ENCODE data around the gene TCF19.
"Not testable (repeated sequence)": the region's sequence is repeated elsewhere in the genome, so short reads cannot be mapped to it uniquely, and the experiment has no call there.

The TCF19 gene

DNA sequence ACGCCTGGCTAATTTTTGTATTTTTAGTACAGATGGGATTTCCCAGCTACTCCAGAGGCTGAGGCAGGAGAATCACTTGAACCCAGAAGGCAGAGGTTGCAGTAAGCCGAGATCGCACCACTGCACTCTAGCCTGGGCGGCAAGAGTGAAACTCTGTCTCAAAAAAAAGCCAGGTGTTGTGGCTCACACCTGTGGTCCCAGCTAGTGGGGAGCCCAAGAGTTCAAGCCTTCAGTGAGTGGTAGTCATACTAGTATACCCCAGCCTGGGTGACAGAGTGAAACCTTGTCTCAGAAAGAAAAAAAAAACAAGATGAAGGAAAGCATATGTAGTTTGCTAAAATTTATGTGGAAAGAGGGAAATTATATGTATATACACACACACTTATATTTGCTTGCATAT, 32.1 kb downstream of the TCF19 start:
- Histone ChIP-seq H3K36me3 (ENCODE audit: control insufficient read depth in 2 of 2, insufficient read depth in 1 of 2, low read length in 2 of 2) (no peaks in the 10 kb centered on the region), H3K4me3 (ENCODE audit: low read depth, low read length) (no peak overlapping the region), H3K9me3 (ENCODE audit: control insufficient read depth, insufficient read depth, low read depth, low read length) (no peaks in the 10 kb centered on the region), H3K27ac (ENCODE audit: extremely low read depth, low read depth, low read length) (no peak overlapping the region), H3K4me1 (ENCODE audit: control insufficient read depth, insufficient read depth, low read length) (peaks cover 3% of the 10 kb centered on the region; the same call in 1 of the 2 replicates)
- ChIA-PET CTCF (interaction anchor here (0.6 to 9.7 kb wide), 3 partner anchors 53 to 108 kb away, joined by 3 to 100 read pairs (median 3); no protein-coding TSS in a partner anchor), POLR2A (no interaction called here)
- TF ChIP-seq ZNF138 (tag by site-specific recombination; IDR thresholded peaks at IDR 0.05; ENCODE audit: borderline replicate concordance): no peak
- TF ChIP-seq ZBTB20 (tag by site-specific recombination; IDR thresholded peaks at IDR 0.05): no peak
- TF ChIP-seq OVOL3 (tag by site-specific recombination; IDR thresholded peaks at IDR 0.05): no peak
- TF ChIP-seq, protein P1, sequence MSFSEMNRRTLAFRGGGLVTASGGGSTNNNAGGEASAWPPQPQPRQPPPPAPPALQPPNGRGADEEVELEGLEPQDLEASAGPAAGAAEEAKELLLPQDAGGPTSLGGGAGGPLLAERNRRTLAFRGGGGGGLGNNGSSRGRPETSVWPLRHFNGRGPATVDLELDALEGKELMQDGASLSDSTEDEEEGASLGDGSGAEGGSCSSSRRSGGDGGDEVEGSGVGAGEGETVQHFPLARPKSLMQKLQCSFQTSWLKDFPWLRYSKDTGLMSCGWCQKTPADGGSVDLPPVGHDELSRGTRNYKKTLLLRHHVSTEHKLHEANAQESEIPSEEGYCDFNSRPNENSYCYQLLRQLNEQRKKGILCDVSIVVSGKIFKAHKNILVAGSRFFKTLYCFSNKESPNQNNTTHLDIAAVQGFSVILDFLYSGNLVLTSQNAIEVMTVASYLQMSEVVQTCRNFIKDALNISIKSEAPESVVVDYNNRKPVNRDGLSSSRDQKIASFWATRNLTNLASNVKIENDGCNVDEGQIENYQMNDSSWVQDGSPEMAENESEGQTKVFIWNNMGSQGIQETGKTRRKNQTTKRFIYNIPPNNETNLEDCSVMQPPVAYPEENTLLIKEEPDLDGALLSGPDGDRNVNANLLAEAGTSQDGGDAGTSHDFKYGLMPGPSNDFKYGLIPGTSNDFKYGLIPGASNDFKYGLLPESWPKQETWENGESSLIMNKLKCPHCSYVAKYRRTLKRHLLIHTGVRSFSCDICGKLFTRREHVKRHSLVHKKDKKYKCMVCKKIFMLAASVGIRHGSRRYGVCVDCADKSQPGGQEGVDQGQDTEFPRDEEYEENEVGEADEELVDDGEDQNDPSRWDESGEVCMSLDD (tag by site-specific recombination; IDR thresholded peaks at IDR 0.05): no peak
- TF ChIP-seq HOXD13 (CRISPR knock-in tag; IDR thresholded peaks at IDR 0.05; ENCODE audit: borderline replicate concordance): no peak
- TF ChIP-seq, protein P2, sequence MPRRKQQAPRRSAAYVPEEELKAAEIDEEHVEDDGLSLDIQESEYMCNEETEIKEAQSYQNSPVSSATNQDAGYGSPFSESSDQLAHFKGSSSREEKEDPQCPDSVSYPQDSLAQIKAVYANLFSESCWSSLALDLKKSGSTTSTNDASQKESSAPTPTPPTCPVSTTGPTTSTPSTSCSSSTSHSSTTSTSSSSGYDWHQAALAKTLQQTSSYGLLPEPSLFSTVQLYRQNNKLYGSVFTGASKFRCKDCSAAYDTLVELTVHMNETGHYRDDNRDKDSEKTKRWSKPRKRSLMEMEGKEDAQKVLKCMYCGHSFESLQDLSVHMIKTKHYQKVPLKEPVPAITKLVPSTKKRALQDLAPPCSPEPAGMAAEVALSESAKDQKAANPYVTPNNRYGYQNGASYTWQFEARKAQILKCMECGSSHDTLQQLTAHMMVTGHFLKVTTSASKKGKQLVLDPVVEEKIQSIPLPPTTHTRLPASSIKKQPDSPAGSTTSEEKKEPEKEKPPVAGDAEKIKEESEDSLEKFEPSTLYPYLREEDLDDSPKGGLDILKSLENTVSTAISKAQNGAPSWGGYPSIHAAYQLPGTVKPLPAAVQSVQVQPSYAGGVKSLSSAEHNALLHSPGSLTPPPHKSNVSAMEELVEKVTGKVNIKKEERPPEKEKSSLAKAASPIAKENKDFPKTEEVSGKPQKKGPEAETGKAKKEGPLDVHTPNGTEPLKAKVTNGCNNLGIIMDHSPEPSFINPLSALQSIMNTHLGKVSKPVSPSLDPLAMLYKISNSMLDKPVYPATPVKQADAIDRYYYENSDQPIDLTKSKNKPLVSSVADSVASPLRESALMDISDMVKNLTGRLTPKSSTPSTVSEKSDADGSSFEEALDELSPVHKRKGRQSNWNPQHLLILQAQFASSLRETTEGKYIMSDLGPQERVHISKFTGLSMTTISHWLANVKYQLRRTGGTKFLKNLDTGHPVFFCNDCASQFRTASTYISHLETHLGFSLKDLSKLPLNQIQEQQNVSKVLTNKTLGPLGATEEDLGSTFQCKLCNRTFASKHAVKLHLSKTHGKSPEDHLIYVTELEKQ (tag by site-specific recombination; IDR thresholded peaks at IDR 0.05; ENCODE audit: borderline replicate concordance): no peak
- TF ChIP-seq, protein P3, sequence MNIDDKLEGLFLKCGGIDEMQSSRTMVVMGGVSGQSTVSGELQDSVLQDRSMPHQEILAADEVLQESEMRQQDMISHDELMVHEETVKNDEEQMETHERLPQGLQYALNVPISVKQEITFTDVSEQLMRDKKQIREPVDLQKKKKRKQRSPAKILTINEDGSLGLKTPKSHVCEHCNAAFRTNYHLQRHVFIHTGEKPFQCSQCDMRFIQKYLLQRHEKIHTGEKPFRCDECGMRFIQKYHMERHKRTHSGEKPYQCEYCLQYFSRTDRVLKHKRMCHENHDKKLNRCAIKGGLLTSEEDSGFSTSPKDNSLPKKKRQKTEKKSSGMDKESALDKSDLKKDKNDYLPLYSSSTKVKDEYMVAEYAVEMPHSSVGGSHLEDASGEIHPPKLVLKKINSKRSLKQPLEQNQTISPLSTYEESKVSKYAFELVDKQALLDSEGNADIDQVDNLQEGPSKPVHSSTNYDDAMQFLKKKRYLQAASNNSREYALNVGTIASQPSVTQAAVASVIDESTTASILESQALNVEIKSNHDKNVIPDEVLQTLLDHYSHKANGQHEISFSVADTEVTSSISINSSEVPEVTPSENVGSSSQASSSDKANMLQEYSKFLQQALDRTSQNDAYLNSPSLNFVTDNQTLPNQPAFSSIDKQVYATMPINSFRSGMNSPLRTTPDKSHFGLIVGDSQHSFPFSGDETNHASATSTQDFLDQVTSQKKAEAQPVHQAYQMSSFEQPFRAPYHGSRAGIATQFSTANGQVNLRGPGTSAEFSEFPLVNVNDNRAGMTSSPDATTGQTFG (tag by site-specific recombination; IDR thresholded peaks at IDR 0.05; ENCODE audit: borderline replicate concordance): no peak
- TF ChIP-seq, protein P4, sequence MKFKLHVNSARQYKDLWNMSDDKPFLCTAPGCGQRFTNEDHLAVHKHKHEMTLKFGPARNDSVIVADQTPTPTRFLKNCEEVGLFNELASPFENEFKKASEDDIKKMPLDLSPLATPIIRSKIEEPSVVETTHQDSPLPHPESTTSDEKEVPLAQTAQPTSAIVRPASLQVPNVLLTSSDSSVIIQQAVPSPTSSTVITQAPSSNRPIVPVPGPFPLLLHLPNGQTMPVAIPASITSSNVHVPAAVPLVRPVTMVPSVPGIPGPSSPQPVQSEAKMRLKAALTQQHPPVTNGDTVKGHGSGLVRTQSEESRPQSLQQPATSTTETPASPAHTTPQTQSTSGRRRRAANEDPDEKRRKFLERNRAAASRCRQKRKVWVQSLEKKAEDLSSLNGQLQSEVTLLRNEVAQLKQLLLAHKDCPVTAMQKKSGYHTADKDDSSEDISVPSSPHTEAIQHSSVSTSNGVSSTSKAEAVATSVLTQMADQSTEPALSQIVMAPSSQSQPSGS (tag by site-specific recombination; IDR thresholded peaks at IDR 0.05; ENCODE audit: low read depth): no peak
- TF ChIP-seq ZNF76 (tag by site-specific recombination; IDR thresholded peaks at IDR 0.05; ENCODE audit: borderline replicate concordance, low read depth): no peak
- no peak for TF ChIP-seq ZNF830 (tag by site-specific recombination; IDR thresholded peaks at IDR 0.05; ENCODE audit: low read depth)

DNA sequence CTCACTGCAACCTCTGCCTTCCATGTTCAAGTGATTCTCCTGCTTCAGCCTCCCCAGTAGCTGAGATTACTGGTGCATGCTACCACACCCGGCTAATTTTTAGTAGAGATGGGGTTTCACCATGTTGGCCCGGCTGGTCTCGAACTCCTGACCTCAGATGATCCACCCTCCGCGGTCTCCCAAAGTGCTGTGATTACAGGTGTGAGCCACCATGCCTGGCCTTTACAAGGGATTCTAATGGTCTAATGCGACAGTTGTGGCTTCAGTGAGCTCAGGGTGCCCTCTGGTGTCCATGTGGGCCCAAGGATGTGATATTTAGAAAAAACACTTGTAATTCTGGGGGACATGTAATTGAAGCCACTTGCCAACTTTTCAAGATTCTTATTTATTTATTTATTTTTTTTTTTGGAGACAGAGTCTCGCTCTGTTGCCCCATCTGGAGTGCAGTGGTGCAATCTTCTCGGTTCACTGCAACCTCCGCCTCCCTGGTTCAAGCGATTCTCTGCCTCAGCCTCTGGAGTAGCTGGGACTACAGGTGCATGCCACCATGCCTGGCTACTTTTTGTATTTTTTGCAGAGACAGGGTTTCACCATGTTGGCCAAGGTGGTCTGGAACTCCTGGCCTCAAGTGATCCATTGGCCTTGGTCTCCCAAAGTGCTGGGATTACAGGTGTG, 34.2 kb downstream of the TCF19 start:
- POLR2A ChIA-PET: interaction anchor here (0.7 to 1.0 kb wide), 3 partner anchors 24 to 279 kb away, joined by 3 to 4 read pairs (median 4); partner anchors contain the start of gene VARS2
- not testable (repeated sequence) for H3K9me3 ChIP-seq (ENCODE audit: control insufficient read depth, insufficient read depth, low read depth, low read length); H3K4me1 ChIP-seq (ENCODE audit: control insufficient read depth, insufficient read depth, low read length); H3K27ac ChIP-seq (ENCODE audit: extremely low read depth, low read depth, low read length); H3K36me3 ChIP-seq (ENCODE audit: control insufficient read depth in 2 of 2, insufficient read depth in 1 of 2, low read length in 2 of 2); H3K4me3 ChIP-seq (ENCODE audit: low read depth, low read length)
- CTCF ChIA-PET: interaction anchor here (0.6 to 9.7 kb wide), 25 partner anchors 9 to 905 kb away, joined by 3 to 214 read pairs (median 3); partner anchors contain the start of genes MICA, PSORS1C2 and TCF19
- TF ChIP-seq, protein P5, sequence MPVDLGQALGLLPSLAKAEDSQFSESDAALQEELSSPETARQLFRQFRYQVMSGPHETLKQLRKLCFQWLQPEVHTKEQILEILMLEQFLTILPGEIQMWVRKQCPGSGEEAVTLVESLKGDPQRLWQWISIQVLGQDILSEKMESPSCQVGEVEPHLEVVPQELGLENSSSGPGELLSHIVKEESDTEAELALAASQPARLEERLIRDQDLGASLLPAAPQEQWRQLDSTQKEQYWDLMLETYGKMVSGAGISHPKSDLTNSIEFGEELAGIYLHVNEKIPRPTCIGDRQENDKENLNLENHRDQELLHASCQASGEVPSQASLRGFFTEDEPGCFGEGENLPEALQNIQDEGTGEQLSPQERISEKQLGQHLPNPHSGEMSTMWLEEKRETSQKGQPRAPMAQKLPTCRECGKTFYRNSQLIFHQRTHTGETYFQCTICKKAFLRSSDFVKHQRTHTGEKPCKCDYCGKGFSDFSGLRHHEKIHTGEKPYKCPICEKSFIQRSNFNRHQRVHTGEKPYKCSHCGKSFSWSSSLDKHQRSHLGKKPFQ (tag by site-specific recombination; IDR thresholded peaks at IDR 0.05): peak; percentile 83
- 0 out of 2 replicates have a peak, but pooled peaks have one; percentile 36 for TF ChIP-seq KLF8 (tag by site-specific recombination; IDR thresholded peaks at IDR 0.05)
- peak; percentile 60; the same call in 1 of the 2 replicates for TF ChIP-seq KLF7 (tag by site-specific recombination; IDR thresholded peaks at IDR 0.05; ENCODE audit: borderline replicate concordance)
- TF ChIP-seq ZNF2 (tag by site-specific recombination; IDR thresholded peaks at IDR 0.05): peak; percentile 65; the same call in 1 of the 2 replicates
- TF ChIP-seq GFI1B (tag by site-specific recombination; IDR thresholded peaks at IDR 0.05): peak; percentile 91
- TF ChIP-seq, protein P6, sequence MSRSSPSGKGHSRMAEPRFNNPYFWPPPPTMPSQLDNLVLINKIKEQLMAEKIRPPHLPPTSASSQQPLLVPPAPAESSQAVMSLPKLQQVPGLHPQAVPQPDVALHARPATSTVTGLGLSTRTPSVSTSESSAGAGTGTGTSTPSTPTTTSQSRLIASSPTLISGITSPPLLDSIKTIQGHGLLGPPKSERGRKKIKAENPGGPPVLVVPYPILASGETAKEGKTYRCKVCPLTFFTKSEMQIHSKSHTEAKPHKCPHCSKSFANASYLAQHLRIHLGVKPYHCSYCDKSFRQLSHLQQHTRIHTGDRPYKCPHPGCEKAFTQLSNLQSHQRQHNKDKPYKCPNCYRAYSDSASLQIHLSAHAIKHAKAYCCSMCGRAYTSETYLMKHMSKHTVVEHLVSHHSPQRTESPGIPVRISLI (tag by site-specific recombination; IDR thresholded peaks at IDR 0.05): peak; percentile 57
- TF ChIP-seq, protein P7, sequence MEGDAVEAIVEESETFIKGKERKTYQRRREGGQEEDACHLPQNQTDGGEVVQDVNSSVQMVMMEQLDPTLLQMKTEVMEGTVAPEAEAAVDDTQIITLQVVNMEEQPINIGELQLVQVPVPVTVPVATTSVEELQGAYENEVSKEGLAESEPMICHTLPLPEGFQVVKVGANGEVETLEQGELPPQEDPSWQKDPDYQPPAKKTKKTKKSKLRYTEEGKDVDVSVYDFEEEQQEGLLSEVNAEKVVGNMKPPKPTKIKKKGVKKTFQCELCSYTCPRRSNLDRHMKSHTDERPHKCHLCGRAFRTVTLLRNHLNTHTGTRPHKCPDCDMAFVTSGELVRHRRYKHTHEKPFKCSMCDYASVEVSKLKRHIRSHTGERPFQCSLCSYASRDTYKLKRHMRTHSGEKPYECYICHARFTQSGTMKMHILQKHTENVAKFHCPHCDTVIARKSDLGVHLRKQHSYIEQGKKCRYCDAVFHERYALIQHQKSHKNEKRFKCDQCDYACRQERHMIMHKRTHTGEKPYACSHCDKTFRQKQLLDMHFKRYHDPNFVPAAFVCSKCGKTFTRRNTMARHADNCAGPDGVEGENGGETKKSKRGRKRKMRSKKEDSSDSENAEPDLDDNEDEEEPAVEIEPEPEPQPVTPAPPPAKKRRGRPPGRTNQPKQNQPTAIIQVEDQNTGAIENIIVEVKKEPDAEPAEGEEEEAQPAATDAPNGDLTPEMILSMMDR (tag by site-specific recombination; IDR thresholded peaks at IDR 0.05): peak; percentile 83
